GF-D8 (cell line): Measurements from ENCODE around the gene CSDE1.
"Not testable (repeated sequence)": the region's sequence is repeated elsewhere in the genome, so short reads cannot be mapped to it uniquely, and the experiment has no call there.

Source experiments
- DNase-seq: peaks from one replicate; lab custom pipeline; 2025; lab: John Stamatoyannopoulos, UW

The CSDE1 gene

DNA sequence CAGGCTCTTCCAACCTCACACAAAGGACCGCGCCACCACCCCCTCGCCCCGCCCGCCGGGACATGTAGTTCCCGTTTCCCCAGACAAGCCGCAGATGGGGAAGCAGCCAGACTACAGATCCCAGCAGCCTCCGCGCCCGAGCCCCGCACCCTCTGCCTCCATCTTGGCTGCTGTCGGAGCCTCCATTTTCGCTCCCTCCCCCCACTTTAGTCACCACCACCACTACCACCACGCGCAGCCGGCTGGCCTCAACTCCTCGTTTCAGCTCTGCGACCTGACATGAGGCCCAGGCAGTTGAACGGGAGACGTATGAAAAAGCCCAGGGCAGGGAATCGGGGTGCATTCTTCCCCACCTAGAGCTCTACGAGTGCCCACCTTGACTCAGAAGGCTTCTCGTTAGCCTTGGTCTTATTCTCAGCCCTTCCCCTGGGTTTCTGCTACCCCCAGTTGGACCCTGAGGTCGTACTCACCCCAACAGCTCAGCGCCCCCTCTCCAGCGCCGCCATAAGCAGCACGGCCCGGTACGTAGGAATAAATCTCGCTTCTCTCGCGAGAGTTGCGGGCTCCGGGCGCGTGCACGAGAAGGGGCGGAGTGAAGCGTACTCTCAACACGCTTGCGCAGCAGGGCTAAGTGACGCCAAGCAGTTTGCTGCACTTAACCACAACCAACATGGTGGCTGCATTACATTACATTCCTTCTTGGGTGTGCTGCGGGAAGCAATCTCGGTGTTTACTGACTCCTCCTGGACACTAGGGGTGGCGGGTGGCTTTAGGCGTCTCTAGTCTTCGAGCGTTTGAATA is at the start of gene CSDE1:
TSS of gene CSDE1 (minus strand) at position 530 of the 801 bp plus-strand sequence. CDS start 18,094 bp downstream, outside the sequence.
- DNase-seq: peak; percentile 96

- DNase-seq: not testable (repeated sequence)
Measured at GRCh38 chr1:114804449-114804848, 46.7 kb upstream of the CSDE1 start.

- DNase-seq: no peak
Measured at GRCh38 chr1:114803001-114803400, 45.2 kb upstream of the CSDE1 start.

GRCh38 chr1:114794038-114794437 is 36.3 kb upstream of the CSDE1 start:
- DNase-seq: no peak

GRCh38 chr1:114790581-114790980 is 32.8 kb upstream of the CSDE1 start:
- not testable (repeated sequence) for DNase-seq

DNA sequence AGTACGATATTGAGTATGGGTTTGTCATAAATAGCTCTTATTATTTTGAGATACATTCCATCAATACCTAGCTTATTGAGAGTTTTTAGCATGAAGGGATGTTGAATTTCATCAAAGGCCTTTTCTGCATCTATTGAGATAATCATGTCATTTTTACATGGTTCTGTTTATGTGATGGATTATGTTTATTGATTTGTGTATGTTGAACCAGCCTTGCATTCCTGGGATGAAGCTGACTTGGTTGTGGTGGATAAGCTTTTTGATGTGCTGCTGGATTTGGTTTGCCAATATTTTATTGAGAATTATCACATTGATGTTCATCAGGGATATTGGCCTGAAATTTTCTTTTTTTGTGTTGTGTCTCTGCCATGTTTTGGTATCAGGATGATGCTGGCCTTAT is 28.7 kb upstream of the CSDE1 start:
- not testable (repeated sequence) for DNase-seq

DNA sequence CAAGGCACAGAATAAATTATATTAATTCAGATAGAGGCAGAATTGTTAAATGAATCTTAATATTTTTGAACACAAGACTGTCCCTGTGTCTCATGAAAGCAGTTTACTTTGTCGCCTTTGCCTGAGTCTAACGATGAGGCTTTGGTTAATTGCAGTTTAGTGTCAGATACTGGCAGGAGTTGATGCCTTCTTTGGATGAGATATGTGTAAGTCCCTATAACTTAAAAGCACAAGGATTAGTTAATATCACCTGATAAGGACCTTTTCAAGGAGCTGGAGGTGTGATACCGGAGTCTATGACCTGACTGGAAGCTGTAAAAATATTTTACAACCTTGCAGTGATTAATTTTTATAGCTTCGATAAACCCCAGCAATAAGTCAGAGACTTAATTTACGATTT is 24.7 kb upstream of the CSDE1 start:
- no peak for DNase-seq

- DNase-seq: peak; percentile 94
Measured at GRCh38 chr1:114780344-114781226, 22.8 kb upstream of the CSDE1 start, which contains the start of gene SIKE1. Gene SIKE1 (minus strand): TSS chr1:114780685. CDS start chr1:114780607, 78 bp downstream.

- no peak for DNase-seq
Measured at GRCh38 chr1:114779722-114780121, 21.9 kb upstream of the CSDE1 start.

- not testable (repeated sequence) for DNase-seq
Measured at GRCh38 chr1:114776726-114777125, 18.9 kb upstream of the CSDE1 start.

DNA sequence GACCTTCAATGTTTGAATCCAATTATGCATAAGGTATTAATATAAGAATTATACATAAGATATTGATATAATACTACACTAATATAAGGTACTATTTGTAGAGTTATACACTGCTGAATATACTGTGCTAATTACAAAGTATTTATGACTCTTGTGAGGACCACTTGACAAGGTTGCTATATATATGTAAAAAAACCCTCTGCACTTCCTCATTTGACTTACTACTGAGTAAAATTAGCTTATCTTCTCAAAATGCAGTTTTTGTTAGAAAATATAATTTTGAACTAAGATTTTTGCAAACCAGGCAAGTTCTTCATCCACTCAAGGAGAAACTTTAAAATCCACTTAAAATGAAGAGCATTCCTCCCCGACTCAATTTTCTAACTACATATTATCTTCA is 14.2 kb upstream of the CSDE1 start:
- DNase-seq: no peak

GRCh38 chr1:114770989-114771388 is 13.2 kb upstream of the CSDE1 start:
- DNase-seq: no peak

- no peak for DNase-seq
Measured at GRCh38 chr1:114764689-114765088, 6.9 kb upstream of the CSDE1 start.

- DNase-seq: no peak
Measured at GRCh38 chr1:114758256-114758832, 560 bp upstream of the CSDE1 start.

DNA sequence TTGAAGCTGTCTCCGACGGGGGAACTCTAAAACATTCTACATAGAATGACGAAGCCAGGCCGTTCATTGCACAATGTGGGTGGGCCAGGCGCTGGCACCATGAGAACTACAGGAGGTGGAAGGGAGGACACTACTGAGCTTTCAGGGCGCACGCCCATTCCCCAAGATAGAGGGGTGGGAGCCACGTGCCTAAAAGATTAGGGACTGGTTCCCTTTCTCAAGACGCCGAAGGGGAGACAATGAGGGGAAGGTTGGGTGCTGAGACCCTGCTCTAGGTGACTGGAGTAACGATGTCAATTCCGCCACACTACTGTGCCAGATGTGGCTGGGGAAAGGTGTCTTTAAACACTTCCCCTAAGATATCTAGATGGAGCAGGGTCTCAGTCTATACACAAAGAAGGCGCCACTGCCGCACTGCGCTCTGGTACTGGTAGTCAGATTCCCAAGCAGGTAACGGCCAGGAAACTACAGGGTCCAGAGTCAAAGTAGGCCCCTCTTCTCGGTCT is 782 bp downstream of the CSDE1 start:
- DNase-seq: peak; percentile 12

DNA sequence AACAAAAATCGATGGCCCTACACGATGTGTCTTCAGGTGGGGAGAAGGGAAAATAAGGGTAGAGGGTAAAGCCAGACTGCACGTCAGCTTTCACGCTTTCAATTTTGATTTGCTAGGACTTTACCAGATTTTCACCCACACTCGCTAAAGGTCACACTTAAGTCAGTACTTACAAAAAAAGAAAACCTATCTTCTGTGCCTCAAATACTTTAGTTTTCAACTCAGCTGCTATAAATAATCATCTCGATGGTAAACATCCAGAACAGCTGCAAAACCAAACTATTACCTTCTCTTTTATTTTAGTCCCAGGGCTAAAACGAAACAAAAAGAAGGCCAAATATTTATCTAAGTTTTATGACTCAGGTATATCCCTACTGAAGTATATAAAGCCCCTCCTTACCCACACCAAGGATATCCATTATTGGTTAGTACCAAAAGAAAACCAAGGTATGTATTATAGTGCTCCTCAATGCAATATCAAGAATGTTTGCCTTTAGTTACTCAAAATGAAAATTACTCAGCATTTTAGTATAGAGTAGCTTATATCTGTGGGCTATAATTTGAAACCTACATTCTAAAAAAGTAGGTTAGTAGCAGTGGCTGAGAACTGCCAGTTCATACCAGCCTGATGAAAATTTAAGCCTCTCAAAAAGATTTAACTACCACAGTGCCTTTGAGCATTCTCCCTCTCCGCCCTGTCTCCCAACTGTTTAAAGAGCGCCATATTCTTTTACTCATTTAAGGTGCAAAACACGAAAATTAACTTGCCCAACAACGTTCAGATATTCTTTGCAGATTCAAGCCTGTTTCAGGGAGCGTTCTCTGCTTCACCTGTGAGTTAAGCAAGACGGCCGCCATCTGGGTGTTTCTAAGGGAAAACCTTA is 1.5 kb downstream of the CSDE1 start:
- no peak for DNase-seq

DNA sequence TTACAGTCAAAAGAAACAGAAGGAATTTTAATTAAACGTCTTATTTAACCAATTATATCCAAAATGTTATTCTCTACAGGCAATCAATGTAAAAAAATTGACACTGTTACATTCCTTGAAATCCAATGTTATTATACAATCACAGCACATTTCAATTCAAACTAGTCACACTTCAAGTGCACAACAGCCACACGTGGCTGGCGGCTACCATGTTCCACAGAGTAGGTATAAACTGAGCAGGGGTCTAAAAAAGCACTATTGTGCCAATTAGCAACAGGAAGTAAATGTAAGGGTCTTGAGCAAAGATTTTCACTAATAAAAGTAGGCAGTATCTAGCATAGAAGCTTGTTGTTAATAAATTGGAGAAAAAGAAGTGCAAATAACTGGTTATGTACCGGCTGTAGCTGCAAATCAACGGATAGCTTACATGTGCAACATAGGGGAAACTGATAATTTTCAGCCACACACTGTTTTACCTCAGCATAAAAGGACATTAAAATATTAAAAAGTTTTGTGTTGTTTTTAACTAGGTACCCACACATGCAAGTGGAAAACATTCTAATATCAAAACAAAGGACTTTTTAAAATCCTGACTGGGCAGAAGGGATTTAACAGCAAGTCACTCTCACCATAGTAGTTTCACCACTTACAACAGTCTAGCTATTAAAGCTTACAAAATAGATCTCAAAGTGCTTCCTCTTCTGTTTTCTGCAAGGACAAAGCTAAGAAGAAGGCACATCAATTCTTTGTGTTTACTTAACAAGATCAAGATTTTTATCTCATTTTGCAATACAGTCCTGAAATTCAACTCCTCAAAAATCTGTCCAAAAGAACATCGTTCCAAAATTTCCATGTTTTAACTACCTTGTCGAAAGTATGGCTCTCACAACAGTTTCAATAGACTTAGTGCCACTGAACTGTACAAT is 2.5 kb downstream of the CSDE1 start:
- DNase-seq: peak; percentile 60

DNA sequence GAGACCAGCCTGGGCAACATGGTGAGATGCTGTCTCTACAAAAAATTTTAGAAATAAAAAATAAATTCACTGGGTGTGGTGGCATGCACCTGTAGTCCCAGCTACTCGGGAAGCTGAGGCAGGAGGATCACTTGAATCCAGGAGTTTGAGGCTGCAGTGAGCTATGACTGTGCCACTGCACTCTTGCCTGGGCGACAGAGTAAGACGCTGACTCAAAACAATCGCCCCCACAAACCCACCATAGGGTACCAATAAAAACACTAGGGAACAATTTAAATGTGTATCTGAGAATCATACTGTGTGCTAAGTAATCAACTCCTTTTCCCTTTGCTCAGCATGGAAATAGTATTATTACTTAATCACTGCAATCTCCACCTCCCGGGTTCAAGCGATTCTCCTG is 4.1 kb downstream of the CSDE1 start:
- not testable (repeated sequence) for DNase-seq

GRCh38 chr1:114753143-114753542 is 4.6 kb downstream of the CSDE1 start:
- DNase-seq: no peak

DNA sequence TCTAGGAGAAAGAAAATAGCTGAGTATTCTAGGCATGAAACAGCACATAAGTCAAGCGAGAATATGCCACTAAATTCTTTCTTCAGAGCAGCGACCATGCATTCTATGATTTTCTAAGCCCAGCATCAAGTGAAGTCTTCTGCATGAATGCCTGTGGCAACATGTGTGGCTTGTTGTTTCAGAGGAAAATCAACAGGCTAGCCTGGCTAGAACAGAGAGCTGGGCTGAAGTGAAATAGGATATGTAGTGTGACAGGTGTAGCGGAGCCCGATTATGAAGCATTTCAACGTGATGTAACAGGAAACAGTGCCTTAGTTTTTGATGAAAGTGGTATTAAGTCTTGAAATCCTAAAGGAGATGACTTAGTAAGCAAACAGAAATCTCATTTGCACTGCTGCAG is 7.0 kb downstream of the CSDE1 start:
- DNase-seq: no peak
